ENCODE data around the gene GMIP. TPM values are rescaled to one million over a fixed set of nuclear protein-coding genes. Genes with fewer than 3 reads are reported as not detected.

The GMIP gene
- total and polyA plus RNA-seq, 2 donors (not counting 3 experiments of a cell fraction or from before 2014, with no cell fraction given): 7.8 to 19.8 TPM

DNA sequence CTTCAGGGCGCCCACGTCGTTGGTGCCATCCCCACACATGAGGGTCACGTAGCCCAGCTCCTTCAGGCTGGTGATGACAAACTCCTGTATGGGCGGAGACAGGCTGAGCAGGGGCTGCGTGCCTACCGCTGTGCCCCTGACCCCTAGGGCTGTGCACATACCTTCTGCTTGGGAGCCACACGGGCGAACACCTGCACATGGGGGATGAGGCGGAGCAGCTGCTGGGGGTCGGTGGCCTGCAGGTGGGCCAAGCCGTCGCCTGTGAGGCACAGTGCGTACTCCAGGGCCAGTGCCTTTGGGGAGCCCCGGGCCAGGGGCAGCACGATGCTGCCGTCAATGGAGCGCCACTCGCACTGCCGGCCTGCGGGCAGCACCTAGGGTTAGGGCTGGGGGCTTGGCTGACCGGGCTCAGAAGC lies 6.1 kb upstream of the GMIP start:
- FAIRE-seq: no peak
- Histone ChIP-seq H4K20me1 (replicated peaks; ENCODE audit: control insufficient read depth, extremely low read depth, insufficient read depth, low read length) (no peaks in the 10 kb centered on the region), H3K4me1 (ENCODE audit: control insufficient read depth, extremely low read depth, insufficient read depth, low read length) (no peaks in the 10 kb centered on the region), H3K4me2 (ENCODE audit: insufficient read depth, low read length) (no peak overlapping the region), H3K36me3 (ENCODE audit: control insufficient read depth in 2 of 2, extremely low read depth in 1 of 2, insufficient read depth in 2 of 2, low read length in 2 of 2) (peaks cover 2 to 69% of the 10 kb centered on the region in 2 experiments), H3K9ac (replicated peaks; ENCODE audit: extremely low read depth, insufficient read depth, low read length) (no peak overlapping the region), H3K9me3 (replicated peaks; ENCODE audit: control insufficient read depth, insufficient read depth, low read length) (no peaks in the 10 kb centered on the region), H3K27me3 (ENCODE audit: control insufficient read depth in 2 of 2, insufficient read depth in 2 of 2, low read length in 2 of 2) (no peaks in the 10 kb centered on the region), H3K4me3 (replicated peaks in 1 of 3; ENCODE audit: insufficient read depth in 1 of 3, low read depth in 1 of 3, low read length in 3 of 3) (no peak overlapping the region), H3K79me2 (ENCODE audit: control insufficient read depth, insufficient read depth, low read length) (no peaks in the 10 kb centered on the region), H2AFZ (ENCODE audit: low read depth, low read length) (no peak overlapping the region), H3K27ac (ENCODE audit: insufficient read depth, low read depth, low read length) (no peak overlapping the region), H3K9me1 (replicated peaks; ENCODE audit: control insufficient read depth, extremely low read depth, insufficient read depth, low read length) (no peaks in the 10 kb centered on the region)
- intact Hi-C loops (cut with micrococcal nuclease) (no loop called here), dilution Hi-C loops (cut with MboI; ENCODE audit: extremely low pct_ligation_motif_present, low sequenced_read_pairs) (no loop called here)
- CTCF ChIA-PET: interaction anchor here (2.1 kb wide), 1 partner anchor 117 kb away, joined by 5 read pairs; no protein-coding TSS in a partner anchor
- no peak for TF ChIP-seq FOS (IDR thresholded peaks at IDR 0.05; ENCODE audit: borderline replicate concordance, insufficient read depth, low read length)
- no peak for TF ChIP-seq EZH2 (IDR thresholded peaks at IDR 0.05; ENCODE audit: borderline replicate concordance, low read depth, low read length, severe bottlenecking)
- TF ChIP-seq POLR2AphosphoS5 (IDR thresholded peaks at IDR 0.05; ENCODE audit: insufficient read depth, low read depth, low read length): no peak
- no peak for TF ChIP-seq JUN (IDR thresholded peaks at IDR 0.05; ENCODE audit: borderline replicate concordance, insufficient read depth, insufficient read length, low read depth)
- TF ChIP-seq MYC (IDR thresholded peaks at IDR 0.05; ENCODE audit: low read depth, low read length): no peak
- TF ChIP-seq, protein P1, sequence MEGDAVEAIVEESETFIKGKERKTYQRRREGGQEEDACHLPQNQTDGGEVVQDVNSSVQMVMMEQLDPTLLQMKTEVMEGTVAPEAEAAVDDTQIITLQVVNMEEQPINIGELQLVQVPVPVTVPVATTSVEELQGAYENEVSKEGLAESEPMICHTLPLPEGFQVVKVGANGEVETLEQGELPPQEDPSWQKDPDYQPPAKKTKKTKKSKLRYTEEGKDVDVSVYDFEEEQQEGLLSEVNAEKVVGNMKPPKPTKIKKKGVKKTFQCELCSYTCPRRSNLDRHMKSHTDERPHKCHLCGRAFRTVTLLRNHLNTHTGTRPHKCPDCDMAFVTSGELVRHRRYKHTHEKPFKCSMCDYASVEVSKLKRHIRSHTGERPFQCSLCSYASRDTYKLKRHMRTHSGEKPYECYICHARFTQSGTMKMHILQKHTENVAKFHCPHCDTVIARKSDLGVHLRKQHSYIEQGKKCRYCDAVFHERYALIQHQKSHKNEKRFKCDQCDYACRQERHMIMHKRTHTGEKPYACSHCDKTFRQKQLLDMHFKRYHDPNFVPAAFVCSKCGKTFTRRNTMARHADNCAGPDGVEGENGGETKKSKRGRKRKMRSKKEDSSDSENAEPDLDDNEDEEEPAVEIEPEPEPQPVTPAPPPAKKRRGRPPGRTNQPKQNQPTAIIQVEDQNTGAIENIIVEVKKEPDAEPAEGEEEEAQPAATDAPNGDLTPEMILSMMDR (IDR thresholded peaks at IDR 0.05; ENCODE audit: extremely low read depth in 1 of 2, insufficient read depth in 1 of 2, low read depth in 1 of 2, low read length in 2 of 2): no peak
- TF ChIP-seq GATA2 (IDR thresholded peaks at IDR 0.05; ENCODE audit: insufficient read depth, insufficient read length, low read depth, low read length): no peak
- TF ChIP-seq POLR2A (IDR thresholded peaks at IDR 0.05; ENCODE audit: low read depth, low read length): no peak
- POLR2A ChIA-PET: no interaction called here
- BruUV-seq (replicated peaks): no TSS peak
- DNase-seq (ENCODE audit: low read depth, low spot score): no peak

Data from endothelial cell of umbilical vein (primary cell).